GM23248 (cell line): ENCODE results near the gene PCDHGA7. TPM values are rescaled to one million over a fixed set of nuclear protein-coding genes. Genes with fewer than 3 reads are reported as not detected.

Source experiments
- DNase-seq: peaks from one replicate; pipeline ENCODE4 v3.0.0-alpha.2; 2015
- H2AFZ ChIP-seq: fragments of 200-600 bp; sonication (generic); 2 replicates; pipeline ENCODE4 v1.6.1; 2016; ENCODE audit warnings: antibody characterized with exemption
- H3F3A ChIP-seq: fragments of 200-600 bp; sonication (generic); 2 replicates; pipeline ENCODE4 v1.6.1; 2016; ENCODE audit warnings: mild to moderate bottlenecking, antibody characterized with exemption, mixed run types; ENCODE audit not compliant: insufficient read depth
- H3K27ac ChIP-seq: fragments of 200-600 bp; sonication (generic); 2 replicates; pipeline ENCODE4 v1.5.1; 2016; ENCODE audit warnings: mild to moderate bottlenecking
- H3K27me3 ChIP-seq: fragments of 200-600 bp; sonication (generic); replicated peaks from 2 replicates; pipeline ENCODE4 v1.6.1; 2016; ENCODE audit warnings: mild to moderate bottlenecking; ENCODE audit not compliant: insufficient read depth
- H3K36me3 ChIP-seq: fragments of 200-600 bp; sonication (generic); 2 replicates; pipeline ENCODE4 v1.6.1; 2016; ENCODE audit warnings: low read depth, mild to moderate bottlenecking
- H3K4me1 ChIP-seq: fragments of 200-600 bp; sonication (generic); 2 replicates; pipeline ENCODE4 v1.6.1; 2016; ENCODE audit warnings: mild to moderate bottlenecking; ENCODE audit not compliant: insufficient read depth
- H3K4me2 ChIP-seq: fragments of 200-600 bp; sonication (generic); one replicate; pipeline ENCODE4 v1.6.1; 2016; ENCODE audit warnings: mild to moderate bottlenecking; ENCODE audit not compliant: unreplicated experiment
- H3K4me3 ChIP-seq: fragments of 200-600 bp; sonication (generic); 2 replicates; pipeline ENCODE4 v1.5.1; 2016; ENCODE audit warnings: mild to moderate bottlenecking
- H3K79me2 ChIP-seq: fragments of 200-600 bp; sonication (generic); 2 replicates; pipeline ENCODE4 v1.6.1; 2016; ENCODE audit warnings: mild to moderate bottlenecking; ENCODE audit not compliant: insufficient read depth
- H3K9ac ChIP-seq: fragments of 200-600 bp; sonication (generic); 2 replicates; pipeline ENCODE4 v1.6.1; 2016; ENCODE audit warnings: mild to moderate bottlenecking
- H3K9me2 ChIP-seq: fragments of 200-600 bp; sonication (generic); 2 replicates; pipeline ENCODE4 v1.6.1; 2016; ENCODE audit warnings: mixed run types, mild to moderate bottlenecking, moderate library complexity; ENCODE audit not compliant: insufficient read depth
- H3K9me3 ChIP-seq: fragments of 200-600 bp; sonication (generic); one replicate; pipeline ENCODE4 v1.6.1; 2017; ENCODE audit warnings: low read depth
- H4K20me1 ChIP-seq: fragments of 200-600 bp; sonication (generic); 2 replicates; pipeline ENCODE4 v1.6.0; 2016; ENCODE audit not compliant: insufficient read depth
- EZH2 ChIP-seq: fragments of 200-600 bp; sonication (generic); IDR thresholded peaks from 2 replicates; pipeline ENCODE4 v1.6.1; 2018; ENCODE audit warnings: antibody characterized with exemption, mild to moderate bottlenecking; ENCODE audit not compliant: insufficient read depth, poor library complexity, severe bottlenecking
- EZH2phosphoT487 ChIP-seq: fragments of 200-600 bp; sonication (generic); IDR thresholded peaks from 2 replicates; pipeline ENCODE4 v1.6.1; 2018; ENCODE audit warnings: antibody characterized with exemption, moderate library complexity, mild to moderate bottlenecking, low read depth; ENCODE audit not compliant: insufficient read depth
- WGBS, 2 experiments: methylation state at CpG; one replicate each; pipeline ENCODE4 v1.1.6; 2015 to 2017; ENCODE audit warnings: low lambda C conversion rate in 2 of 2, low coverage in 1 of 2; ENCODE audit errors: missing lambda C conversion rate in 2 of 2; 5-methylcytosine and 5-hydroxymethylcytosine counted together
- in situ Hi-C: fragments of 300-500 bp; cut with MboI; formaldehyde crosslinking; loops from 2 replicates; pipeline ENCODE4 v1.15.0; 2020
- polyA plus RNA-seq: library from polyadenylated mRNA; unstranded; fragments of >200 nt; fragmentation: Nextera tagmentation; extraction: Ambion mirVana; gene quantifications from 2 replicates; pipeline ENCODE4 v1.2.1, GENCODE V29; 2016
- total RNA-seq: library from RNA; depleted of rRNA; stranded (reverse); fragments of >200 nt; shearing (Covaris generic); gene quantifications from 2 replicates; pipeline ENCODE4 v1.2.3, GENCODE V29; 2014

Gene PCDHGA7
- total and polyA plus RNA-seq, 2 experiments from 2014 or later: 0.43 to 1.1 TPM

DNA sequence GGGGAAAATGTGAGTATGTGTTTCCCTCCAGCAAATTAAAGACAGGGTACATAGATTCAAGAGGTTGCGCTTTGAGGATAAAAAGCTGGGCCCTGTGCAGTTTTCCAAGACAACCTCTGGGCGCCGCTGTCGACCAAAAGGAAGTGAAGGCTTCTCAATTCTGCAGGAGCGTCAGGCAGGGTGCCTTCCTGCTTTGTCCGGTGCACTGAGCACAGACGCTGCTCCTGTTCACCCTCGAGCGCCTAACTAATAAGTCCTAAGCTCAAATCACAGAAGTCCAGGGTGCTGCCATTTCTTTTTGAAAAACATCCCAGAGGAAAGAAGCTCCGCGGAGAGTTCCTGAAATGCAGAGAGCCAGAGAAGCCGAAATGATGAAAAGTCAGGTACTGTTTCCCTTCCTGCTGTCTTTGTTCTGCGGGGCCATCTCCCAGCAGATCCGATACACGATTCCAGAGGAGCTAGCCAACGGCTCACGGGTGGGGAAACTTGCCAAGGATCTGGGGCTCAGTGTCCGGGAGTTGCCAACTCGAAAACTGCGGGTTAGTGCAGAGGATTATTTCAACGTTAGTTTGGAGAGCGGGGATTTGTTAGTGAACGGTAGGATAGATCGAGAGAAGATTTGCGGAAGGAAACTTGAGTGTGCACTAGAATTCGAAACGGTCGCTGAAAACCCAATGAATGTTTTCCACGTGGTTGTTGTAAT, 32.5 kb upstream of the PCDHGA7 start, which contains the start of gene PCDHGB1:
Gene PCDHGB1, plus strand, starts transcription at position 183 of the 703 bp plus-strand sequence. Its CDS starts 162 bp downstream, at position 345.
- Histone ChIP-seq H3K9me2 (no peaks in the 10 kb centered on the region), H4K20me1 (no peaks in the 10 kb centered on the region), H3K4me1 (no peaks in the 10 kb centered on the region), H3K9me3 (no peaks in the 10 kb centered on the region), H3K4me2 (no peak within 1 kb of the TSS), H3K9ac (no peak within 1 kb of the TSS), H3K27ac (no peak within 1 kb of the TSS), H2AFZ (peak within 1 kb of the TSS; percentile 37; the same call in 1 of the 2 replicates), H3K36me3 (no peaks in the 10 kb centered on the region), H3K79me2 (no peaks in the 10 kb centered on the region), H3K27me3 (no peaks in the 10 kb centered on the region), H3F3A (no peaks in the 10 kb centered on the region), H3K4me3 (peak within 1 kb of the TSS; percentile 41)
- in situ Hi-C loops: no loop called here
- TF ChIP-seq EZH2: no peak
- no peak for TF ChIP-seq EZH2phosphoT487
- 31 to 38% methylated on average over 29 of the region's 29 CpGs for WGBS, 2 experiments
- DNase-seq: peak; percentile 62

DNA sequence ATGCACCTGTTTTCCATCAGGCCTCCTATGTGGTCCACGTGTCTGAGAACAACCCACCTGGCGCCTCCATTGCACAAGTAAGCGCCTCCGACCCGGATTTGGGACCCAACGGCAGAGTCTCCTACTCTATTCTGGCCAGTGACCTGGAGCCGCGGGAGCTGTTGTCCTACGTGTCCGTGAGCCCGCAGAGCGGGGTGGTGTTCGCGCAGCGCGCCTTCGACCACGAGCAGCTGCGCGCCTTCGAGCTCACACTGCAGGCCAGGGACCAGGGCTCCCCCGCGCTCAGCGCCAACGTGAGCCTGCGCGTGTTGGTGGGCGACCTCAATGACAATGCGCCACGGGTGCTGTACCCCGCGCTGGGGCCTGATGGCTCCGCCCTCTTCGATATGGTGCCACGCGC, 31.0 kb upstream of the PCDHGA7 start:
- H3K4me1 ChIP-seq: no peaks in the 10 kb centered on the region
- 39 to 49% methylated on average over 16 to 33 of the region's 36 CpGs for WGBS, 2 experiments

DNA sequence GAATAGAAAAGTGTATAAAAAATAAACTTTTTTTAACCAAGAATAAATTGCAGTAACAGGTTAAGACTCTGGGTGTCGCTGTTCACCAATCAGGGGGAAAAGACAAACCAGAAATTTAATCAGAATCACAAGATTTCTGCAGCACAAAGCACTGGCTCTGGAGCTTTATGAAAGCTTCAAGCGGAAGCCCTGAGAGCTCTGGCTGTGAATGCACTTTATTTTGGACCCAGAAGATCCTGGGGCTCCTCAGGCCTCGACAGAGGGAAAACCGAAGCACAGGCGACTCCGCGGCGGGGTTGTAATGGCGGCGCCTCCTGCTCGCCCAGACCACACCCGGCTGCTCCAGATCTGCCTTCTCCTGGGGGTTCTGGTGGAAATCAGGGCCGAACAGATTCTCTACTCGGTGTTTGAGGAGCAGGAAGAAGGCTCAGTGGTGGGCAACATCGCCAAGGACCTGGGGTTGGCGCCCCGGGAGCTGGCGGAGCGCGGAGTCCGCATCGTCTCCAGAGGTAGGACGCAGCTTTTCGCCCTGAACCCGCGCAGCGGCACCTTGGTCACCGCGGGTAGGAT, 27.6 kb upstream of the PCDHGA7 start, which contains the start of gene PCDHGA4:
Gene PCDHGA4, plus strand, starts transcription at position 122 of the 570 bp plus-strand sequence. Its CDS starts 87 bp downstream, at position 209.
- peak; percentile 55 for DNase-seq
- Histone ChIP-seq H3K4me3 (peak within 1 kb of the TSS; percentile 77), H3K4me2 (peak within 1 kb of the TSS; percentile 61), H3K9me2 (no peaks in the 10 kb centered on the region), H3K27ac (peak within 1 kb of the TSS; percentile 61), H3K9me3 (peaks cover 3% of the 10 kb centered on the region), H3K9ac (peak within 1 kb of the TSS; percentile 81), H3K36me3 (no peaks in the 10 kb centered on the region), H4K20me1 (no peaks in the 10 kb centered on the region), H2AFZ (peak within 1 kb of the TSS; percentile 92), H3K4me1 (no peaks in the 10 kb centered on the region), H3K27me3 (no peaks in the 10 kb centered on the region), H3F3A (no peaks in the 10 kb centered on the region), H3K79me2 (peaks cover 6% of the 10 kb centered on the region; the same call in 1 of the 2 replicates)
- in situ Hi-C loops: no loop called here
- TF ChIP-seq EZH2phosphoT487 (no peak), EZH2 (no peak)
- WGBS, 2 experiments: 12 to 18% methylated on average over 29 of the region's 29 CpGs

More for the DNA sequence above, 31.0 kb upstream of the PCDHGA7 start:
- Histone ChIP-seq H4K20me1 (no peaks in the 10 kb centered on the region), H3K4me3 (no peak overlapping the region), H3K4me2 (no peak overlapping the region), H3K36me3 (no peaks in the 10 kb centered on the region), H3K9me2 (no peaks in the 10 kb centered on the region), H3K27me3 (no peaks in the 10 kb centered on the region), H3K79me2 (no peaks in the 10 kb centered on the region), H3K9ac (no peak overlapping the region), H3K27ac (no peak overlapping the region), H3F3A (no peaks in the 10 kb centered on the region), H2AFZ (no peak overlapping the region), H3K9me3 (no peaks in the 10 kb centered on the region)
- TF ChIP-seq EZH2: no peak
- TF ChIP-seq EZH2phosphoT487: no peak
- DNase-seq: no peak
- in situ Hi-C loops: no loop called here

DNA sequence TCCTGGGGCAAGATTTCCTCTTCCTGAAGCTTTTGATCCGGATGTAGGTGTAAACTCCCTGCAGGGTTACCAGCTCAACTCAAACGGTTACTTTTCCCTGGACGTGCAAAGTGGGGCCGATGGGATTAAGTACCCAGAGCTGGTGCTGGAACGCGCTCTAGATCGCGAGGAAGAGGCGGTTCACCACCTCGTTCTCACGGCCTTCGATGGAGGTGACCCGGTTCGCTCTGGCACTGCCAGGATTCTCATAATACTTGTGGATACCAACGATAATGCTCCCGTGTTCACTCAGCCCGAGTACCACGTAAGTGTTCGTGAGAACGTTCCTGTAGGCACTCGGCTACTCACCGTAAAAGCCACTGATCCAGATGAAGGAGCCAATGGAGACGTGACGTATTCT, 26.9 kb upstream of the PCDHGA7 start:
- TF ChIP-seq EZH2: no peak
- no peak for TF ChIP-seq EZH2phosphoT487
- Histone ChIP-seq H3F3A (no peaks in the 10 kb centered on the region), H3K4me2 (peak overlapping the region; percentile 61), H3K4me1 (no peaks in the 10 kb centered on the region), H3K9ac (peak overlapping the region; percentile 81; the same call in 1 of the 2 replicates), H3K27me3 (no peaks in the 10 kb centered on the region), H3K79me2 (peaks cover 6% of the 10 kb centered on the region; the same call in 1 of the 2 replicates), H3K9me3 (peaks cover 3% of the 10 kb centered on the region), H3K4me3 (peak overlapping the region; percentile 77), H2AFZ (peak overlapping the region; percentile 92), H4K20me1 (no peaks in the 10 kb centered on the region), H3K9me2 (no peaks in the 10 kb centered on the region), H3K27ac (no peak overlapping the region), H3K36me3 (no peaks in the 10 kb centered on the region)
- WGBS, 2 experiments: 52 to 57% methylated on average over 24 of the region's 24 CpGs
- DNase-seq: no peak
- in situ Hi-C loops: no loop called here
